ENCODE results near the gene RAD51B.

Gene RAD51B

DNA sequence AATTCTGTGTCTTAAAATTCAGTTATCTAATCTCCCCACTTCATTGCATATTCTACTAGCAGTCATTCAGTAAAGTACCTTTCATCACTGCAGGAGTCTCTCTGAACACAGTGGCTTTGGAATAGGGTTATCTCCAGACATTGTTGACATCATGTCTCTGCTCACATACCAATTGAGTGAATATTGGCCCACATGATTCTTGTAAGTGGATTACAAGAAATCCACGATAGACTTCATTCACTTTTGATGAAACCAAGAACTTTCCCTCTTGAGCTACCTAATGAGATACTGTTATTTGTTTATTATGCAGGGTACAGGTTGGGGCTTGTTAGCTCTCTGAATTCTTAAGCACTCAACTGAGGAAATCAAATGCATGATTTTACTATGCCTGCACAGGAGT lies 284.9 kb downstream of the RAD51B start:
- H3K27ac ChIP-seq, result no peak overlapping the region

DNA sequence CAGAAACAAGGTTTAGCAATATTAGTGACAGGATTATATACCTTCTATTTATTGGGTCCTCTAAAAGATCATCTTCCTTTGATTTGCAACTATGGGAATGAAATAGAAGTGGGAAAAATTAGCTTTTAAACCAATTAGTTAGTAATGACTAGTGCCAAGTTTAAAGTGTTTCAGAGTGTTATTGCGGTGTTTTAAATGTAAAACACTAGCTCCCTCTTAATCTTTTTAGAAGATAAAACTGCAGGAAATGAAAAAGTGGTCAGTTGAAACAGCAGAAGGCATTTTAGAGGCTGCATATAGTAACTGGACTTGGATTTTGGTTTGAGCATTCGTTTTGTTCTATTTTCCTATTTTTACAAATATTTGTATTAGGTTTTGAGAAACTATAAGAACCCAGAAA lies 286.2 kb downstream of the RAD51B start:
- TF ChIP-seq, protein P1, sequence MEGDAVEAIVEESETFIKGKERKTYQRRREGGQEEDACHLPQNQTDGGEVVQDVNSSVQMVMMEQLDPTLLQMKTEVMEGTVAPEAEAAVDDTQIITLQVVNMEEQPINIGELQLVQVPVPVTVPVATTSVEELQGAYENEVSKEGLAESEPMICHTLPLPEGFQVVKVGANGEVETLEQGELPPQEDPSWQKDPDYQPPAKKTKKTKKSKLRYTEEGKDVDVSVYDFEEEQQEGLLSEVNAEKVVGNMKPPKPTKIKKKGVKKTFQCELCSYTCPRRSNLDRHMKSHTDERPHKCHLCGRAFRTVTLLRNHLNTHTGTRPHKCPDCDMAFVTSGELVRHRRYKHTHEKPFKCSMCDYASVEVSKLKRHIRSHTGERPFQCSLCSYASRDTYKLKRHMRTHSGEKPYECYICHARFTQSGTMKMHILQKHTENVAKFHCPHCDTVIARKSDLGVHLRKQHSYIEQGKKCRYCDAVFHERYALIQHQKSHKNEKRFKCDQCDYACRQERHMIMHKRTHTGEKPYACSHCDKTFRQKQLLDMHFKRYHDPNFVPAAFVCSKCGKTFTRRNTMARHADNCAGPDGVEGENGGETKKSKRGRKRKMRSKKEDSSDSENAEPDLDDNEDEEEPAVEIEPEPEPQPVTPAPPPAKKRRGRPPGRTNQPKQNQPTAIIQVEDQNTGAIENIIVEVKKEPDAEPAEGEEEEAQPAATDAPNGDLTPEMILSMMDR (conservative IDR thresholded peaks at IDR 0.05), result no peak
- TF ChIP-seq ZFX (IDR thresholded peaks at IDR 0.05), result no peak
- no peak overlapping the region for H3K27ac ChIP-seq

More for the DNA sequence above, 284.9 kb downstream of the RAD51B start:
- TF ChIP-seq, protein P1 (conservative IDR thresholded peaks at IDR 0.05), result no peak
- no peak for TF ChIP-seq ZFX (IDR thresholded peaks at IDR 0.05)

- H3K27ac ChIP-seq, result no peak overlapping the region
- no peak for TF ChIP-seq ZFX (IDR thresholded peaks at IDR 0.05)
- TF ChIP-seq, protein P1 (conservative IDR thresholded peaks at IDR 0.05), result no peak
These were observed 286.9 kb downstream of the RAD51B start for GRCh38 chr14:68106456-68106855.

- no peak for TF ChIP-seq ZFX (IDR thresholded peaks at IDR 0.05)
- TF ChIP-seq, protein P1 (conservative IDR thresholded peaks at IDR 0.05), result no peak
- no peak overlapping the region for H3K27ac ChIP-seq
These were observed 287.3 kb downstream of the RAD51B start for GRCh38 chr14:68106905-68107304.

- TF ChIP-seq, protein P1 (conservative IDR thresholded peaks at IDR 0.05), result no peak
- no peak for TF ChIP-seq ZFX (IDR thresholded peaks at IDR 0.05)
- no peak overlapping the region for H3K27ac ChIP-seq
These were observed 289.7 kb downstream of the RAD51B start for GRCh38 chr14:68109132-68109900.

DNA sequence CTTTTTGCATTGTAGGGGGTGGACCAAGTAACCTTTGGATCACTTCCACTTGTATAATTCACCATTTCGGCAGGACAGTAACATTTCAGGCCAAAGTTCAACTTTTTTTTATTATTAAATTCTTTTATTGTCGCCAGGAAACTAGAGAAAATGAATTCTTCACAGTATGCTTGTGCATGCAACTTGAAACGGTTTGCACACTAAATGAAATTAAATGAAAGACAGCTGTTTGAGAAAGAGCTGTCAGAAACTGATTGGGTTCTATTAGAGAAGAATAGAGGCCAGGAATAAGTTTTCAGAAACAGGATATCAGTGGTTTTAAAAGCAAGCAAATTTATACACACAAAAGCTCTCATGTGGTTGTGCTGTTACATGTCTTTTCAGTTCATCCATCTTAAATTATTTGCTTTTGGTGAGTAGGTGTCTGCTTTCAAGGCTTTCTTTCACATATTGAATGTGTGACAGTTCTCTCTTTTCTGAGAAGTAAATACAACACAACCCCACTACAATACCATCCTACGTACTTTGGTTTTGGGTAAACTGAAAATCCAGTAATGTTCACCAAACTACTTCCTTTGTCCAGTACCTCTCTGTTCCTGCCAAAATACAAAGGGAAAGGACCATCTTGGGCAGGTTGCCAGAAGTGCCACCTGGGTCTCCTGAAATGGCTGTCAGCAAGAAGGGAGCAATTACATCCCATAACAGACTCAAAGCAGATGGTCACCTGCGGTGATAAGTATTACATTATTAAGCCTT lies 291.7 kb downstream of the RAD51B start:
- H3K27ac ChIP-seq, result no peak overlapping the region

More for the DNA sequence above, 291.7 kb downstream of the RAD51B start:
- no peak for TF ChIP-seq ZFX (IDR thresholded peaks at IDR 0.05)
- TF ChIP-seq, protein P1 (conservative IDR thresholded peaks at IDR 0.05), result no peak

Measured in C4-2B (cell line).